GM18867 (cell line): ENCODE data around the gene ERGIC1.

Experiments
- ATAC-seq: cut with Tn5 transposase; IDR thresholded peaks from one replicate; pipeline ENCODE4 v1.9.1; 2021; ENCODE audit warnings: mild to moderate bottlenecking, moderate library complexity; ENCODE audit not compliant: unreplicated experiment

Gene ERGIC1

DNA sequence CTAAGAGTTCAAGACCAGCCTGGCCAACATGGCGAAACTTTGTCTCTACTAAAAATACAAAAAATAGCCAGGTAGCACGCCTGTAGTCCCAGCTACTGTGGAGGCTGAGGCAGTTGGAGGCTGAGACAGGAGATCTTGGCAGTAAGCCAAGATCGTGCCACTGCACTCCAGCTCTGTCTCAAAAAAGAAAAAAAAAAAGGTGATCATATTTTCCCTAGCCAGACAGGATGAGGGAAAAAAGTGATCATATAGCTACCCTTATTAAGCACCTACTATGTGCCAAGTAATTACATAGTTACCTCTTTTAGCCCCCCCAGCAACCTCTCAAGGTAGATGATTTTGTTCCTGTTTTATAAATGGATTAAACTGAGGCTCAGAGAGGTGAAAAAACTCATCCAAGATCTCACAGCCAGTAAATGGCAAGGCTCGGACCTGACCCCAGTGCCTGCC lies 107.0 kb downstream of the ERGIC1 start:
- ATAC-seq = no peak

DNA sequence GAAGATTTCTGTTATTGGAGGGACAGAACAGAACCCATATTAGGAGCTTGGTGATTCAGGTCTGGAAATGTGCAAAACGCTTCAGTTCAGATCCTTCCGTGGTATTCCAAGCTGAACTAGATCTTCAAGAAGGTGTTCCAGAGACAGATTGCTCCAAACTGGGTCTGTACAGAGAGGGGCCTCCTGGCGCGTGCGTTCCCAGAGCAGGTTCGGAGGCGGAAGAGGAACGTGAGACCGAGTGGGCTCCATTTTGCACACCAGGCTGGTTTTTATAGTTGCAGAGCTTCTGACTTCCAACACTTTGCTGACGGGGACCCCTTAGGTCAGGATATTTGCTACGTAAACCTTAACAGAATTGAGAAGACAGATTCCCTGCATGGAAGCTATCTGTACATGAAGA lies 108.5 kb downstream of the ERGIC1 start:
- no peak for ATAC-seq

DNA sequence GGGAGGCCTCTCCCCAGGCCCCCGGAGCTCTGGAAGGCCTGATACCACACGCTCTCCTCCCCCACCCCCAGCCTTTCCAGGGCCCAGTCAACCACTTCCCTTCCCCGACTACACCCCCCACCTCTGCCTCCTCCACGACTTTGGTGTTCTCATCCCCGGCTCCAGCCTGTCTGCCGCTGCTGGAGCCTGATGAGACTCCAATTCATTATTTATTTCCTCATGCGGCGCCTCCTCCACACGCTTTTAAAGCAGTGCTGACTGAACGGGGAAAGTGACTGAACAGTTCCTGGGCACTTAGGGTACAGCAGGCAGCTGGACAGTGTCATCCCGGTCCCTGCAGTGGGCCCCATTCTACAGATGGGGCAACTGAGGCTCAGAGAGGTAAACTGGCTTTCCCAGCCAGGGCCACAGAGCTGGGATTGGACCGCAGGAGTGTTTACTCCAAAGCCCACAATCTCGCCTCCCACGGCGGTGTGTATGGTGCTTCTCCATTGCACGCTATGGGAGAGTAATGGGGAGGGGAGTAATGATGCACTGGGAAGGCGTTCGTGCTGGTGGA lies 109.3 kb downstream of the ERGIC1 start:
- no peak for ATAC-seq

DNA sequence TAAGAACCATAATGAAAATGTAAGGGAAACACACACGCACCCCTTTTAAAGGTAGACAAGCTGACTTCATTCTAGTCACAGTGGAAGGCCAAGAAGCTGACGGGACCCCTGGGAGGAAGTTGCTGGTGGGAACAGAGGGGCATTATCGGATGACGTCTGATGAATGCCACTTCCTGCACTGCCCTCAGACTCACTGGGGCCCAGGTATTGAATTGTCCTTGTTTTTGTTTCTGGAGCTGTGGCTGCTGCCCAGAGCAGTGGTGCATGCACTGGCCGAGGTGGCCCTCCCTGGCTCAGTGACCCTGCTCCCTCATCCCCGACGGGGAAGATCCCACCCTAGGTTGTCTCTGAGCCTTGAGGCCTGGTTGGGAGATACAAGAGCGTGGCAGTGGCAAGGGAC lies 109.9 kb downstream of the ERGIC1 start:
- no peak for ATAC-seq

DNA sequence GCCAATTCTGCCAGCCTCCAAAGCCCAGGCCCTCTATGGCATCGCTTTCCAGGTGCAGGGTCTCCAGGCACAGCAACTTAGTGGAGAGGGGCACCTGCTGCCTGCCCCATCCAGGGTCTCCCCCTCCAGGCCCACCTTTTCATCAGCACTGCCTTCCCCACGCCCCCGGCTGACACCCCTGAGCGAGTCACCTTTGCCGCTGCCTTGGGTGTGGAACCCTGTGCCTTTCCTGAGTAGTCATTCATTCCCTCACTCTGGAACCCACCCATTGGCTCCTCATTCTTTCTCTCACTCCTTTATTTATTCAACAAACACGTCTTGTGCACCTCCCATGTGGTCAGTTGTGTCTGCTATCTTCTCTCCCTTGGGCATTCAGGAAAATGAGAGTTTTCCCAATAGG lies 110.7 kb downstream of the ERGIC1 start:
- ATAC-seq = no peak

DNA sequence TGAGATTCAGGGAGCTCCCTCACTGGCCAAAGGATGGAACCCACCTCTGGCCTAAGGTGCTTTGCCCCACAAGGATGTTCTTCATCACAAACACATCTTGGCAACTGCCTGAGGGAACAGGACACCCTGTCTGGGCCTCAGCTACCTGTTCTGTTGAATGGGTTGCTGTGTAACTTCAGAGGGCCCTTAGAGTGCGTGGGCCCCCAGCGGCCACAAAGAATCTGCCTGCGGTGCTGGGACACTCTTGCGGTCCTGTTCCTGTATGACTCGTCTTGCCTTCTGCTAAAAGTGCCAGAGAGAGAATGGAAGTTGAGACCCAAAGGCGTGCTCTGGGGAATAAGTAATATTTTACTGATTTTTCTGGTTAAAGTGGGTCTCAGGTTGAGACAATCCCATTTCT lies 111.1 kb downstream of the ERGIC1 start:
- ATAC-seq = no peak

DNA sequence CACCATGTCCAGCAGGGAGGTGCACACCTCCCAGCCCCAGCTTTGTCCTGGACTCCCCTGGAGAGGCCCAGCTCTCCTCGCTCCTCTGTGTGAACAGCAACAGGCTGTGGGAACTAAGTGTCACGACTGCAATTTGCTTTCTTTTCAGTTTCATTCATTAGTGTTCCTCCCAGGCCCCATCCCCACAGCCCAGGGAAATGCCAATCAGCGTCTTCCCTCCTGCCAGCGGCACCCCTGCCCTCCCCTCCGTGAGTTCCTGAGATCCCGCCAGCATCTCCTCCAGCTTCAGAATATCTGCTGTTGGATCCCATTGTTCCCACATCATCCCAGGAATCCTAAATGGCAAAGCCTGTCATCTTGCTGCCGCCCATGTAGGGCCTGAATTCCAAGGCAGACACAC lies 112.1 kb downstream of the ERGIC1 start:
- ATAC-seq = no peak

DNA sequence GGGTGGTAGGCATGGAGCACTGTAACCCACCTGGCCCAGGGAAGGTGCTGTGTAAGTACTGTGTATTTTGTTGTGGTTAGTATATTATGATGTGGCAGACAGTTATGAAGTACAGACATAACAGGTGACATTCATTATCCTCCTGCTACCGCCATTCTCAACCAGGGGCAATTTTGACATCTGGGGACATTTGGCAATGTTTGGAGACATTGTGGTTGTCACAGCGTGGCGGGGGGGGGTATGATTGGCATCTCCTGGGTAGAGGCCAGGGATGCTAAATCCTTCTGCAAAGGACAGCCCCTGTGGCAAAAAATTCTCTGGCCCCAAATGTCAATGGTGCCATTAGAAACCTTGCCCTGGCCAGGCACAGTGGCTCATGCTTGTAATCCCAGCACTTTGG lies 115.4 kb downstream of the ERGIC1 start:
- ATAC-seq = no peak

DNA sequence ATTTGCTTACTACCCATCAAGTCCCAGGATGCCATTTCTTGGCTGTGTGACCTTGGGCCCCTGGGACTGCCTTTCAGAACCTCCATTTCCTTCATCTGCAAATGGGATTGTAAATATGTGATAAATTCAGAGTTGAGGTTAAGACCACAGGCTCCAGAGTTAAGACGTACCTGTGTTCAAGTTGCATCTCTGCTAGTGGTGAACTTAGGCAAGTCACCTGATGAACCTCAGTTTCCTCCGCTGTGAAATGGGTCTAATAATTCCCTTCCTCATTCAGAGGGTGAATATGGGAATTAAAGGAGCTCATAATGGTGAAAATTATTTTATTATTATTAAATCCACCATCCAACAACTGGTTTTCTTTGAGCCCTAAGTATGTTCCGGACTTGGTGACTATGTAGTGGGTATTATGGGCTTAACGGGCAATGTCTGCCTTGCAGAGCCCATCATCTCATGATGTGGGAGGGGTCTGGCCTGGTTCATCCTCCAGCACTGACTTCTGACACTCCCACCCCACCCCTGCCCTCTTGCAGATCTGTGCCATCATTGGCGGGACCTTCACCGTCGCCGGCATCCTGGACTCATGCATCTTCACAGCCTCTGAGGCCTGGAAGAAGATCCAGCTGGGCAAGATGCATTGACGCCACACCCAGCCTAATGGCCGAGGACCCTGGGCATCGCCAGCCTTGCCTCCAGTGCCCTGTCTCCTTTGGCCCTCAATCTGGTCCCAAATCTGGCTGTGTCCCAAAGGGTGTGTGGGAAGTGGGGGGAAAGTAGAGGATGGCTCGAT lies 116.3 kb downstream of the ERGIC1 start:
- ATAC-seq = no peak

DNA sequence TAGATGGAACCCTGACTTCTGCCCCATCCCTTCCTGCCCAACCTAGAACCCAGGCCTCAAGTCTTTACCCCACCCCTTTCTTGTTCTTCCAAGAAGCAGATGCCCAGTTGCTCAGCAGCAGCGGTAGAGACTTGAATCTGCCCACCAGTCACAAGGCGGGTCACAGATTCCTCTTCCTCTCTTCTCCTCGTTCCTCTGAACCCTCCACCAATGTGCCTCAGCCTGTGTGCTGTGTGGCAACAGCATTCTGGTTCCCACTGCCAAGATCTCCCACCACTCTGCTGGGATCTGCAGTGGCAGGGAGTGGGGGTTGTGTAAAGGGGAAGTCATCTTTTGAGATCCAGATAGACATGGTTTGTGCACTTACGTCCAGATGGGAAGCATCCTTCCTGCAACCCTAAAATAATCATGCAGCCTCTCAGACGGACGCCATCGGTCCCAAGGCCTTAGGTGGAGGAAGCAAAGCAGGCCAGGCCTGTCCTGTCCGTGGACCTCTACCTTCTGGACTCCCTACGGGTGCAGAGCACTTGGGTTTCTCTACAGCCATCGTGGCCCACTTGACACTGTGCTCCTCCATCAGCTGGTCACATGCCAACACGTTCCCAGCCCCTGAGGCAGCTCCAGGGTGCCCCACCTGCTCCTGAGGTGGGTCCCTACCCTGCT lies 117.5 kb downstream of the ERGIC1 start:
- ATAC-seq = no peak

DNA sequence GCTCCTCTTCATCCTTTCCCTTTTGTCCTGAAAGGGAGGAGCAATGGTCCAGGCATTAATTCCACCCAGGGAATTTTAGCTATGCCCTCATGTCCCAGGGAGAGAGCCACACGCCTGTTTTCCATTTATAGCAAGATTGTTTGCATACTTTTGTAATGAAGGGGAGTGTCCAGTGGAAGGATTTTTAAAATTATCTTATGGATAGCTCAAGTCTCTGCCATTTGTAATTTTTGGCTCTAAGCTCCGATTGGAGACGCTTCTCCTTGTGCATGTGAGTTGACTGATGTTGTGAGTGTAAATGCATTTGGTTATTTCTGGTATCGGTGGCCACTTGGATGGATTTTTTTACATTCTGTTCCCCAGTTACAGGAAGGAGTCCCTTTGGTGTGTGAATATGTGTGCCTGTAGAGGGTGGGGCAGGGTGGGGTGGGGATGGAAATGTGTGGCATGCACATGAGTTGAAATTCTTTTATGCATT lies 118.0 kb downstream of the ERGIC1 start:
- no peak for ATAC-seq

DNA sequence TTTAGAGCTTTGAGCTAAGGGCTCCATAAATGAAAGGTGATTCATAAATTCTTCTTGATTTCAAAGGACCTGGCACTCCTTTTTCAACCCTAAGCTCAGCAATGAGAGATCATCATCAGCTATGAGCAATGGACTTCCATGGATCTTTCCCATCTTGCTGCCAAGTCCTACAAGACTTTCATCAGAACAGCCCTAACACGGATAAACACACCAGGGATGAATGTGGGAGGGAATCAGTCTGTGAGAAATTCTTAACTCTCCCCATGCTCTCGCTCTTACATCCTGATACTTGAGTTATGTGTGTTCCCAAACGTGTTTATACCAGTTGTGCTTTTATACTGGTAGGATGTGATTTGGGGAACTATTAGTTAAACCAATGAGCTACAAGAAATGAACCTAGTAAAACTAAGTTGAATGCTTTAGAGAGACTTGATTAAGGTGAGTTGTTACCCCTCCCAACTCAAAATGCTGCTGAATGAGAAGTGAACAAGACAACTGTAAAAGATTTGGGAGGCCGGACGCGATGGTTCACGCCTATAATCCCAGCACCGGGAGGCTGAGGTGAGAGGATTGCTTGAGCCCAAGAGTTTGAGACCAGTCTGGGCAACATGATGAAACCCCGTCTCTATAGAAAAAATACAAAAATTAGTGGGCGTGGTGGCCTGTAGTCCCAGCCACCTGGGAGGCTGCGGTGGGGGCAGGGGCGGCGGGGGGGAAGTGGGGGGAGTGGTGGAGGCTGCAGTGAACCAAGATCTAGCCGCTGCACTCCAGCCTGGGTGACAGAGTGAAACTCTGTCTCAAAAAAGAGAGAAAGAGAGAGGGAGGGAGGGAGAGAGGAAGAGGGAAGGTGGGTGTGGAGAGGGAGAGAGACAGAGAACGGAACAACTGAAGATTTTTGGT lies 120.0 kb downstream of the ERGIC1 start:
- ATAC-seq = no peak

DNA sequence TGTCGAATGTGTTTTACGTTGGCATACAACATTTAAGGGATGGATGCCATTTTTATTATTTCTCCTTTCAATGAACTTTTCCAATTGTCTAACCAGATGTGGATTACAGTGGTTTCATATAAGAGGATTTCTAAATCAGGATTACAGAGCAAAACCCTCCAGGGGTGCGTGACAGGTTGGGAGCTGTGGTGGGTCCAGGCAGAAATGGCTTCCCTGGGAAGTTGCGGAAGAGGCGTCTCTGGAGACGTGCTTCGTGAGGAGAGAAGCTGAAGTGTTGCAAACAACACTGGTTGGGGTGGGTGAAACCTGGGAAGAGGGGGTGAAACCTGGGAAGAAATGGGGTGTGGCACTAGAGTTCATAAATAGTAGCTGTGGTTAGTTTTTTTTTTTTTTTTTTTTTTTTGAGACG lies 120.7 kb downstream of the ERGIC1 start:
- ATAC-seq = no peak

DNA sequence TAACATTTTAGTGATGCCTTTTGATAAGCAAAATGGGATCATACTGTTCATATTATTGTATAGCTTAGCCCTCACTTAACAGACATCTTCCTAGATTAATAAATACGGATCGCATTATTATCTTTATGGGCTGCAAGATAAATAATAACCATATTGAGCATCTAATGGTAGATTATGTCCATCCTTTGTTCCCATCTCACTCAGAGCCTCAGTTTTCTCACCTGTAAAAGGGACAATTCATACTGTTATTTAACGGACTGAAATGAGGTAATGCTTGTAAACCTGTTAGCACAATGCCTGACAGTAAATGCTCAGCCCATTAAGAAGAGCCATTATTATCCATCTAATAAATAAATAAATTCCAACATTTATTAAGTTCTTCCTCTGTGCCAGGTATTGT lies 122.2 kb downstream of the ERGIC1 start:
- ATAC-seq = no peak

DNA sequence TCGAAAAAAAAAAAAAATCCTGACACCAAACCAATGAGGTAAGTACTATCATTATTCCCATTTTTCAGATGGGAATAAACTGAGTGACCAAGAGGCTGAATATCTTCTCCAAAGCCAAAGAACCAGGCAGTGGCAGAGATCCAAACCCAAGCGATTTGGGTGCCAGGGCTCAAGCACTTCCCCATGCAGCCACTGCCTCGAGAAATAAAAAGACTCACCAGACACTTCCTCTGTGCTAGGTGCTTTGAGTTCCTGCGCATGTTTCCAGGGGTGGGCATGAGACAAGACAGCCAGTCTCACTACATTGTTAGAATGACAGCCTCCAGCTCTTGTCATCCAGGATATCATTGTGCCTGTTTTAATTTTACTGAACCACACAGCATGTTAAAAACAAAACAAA lies 122.9 kb downstream of the ERGIC1 start:
- ATAC-seq = no peak

DNA sequence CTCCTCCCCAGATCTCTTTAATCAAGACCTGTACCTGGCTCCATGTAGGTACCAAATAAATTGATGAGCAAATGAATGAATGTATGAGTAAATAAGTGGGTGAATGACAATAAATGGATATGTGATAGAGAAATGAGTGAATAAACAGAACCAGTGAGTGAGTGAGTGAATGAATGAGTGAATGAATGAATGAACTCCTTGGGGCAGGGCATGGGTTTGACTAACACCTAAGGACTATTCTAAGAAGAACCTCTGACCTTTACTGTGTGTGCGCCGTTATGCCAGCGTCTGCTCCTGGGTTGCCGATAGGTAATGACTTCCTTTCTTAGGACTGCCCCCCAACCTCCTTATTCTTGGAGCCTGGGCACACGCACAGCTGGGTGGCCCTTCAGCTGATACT lies 123.4 kb downstream of the ERGIC1 start:
- ATAC-seq = no peak

DNA sequence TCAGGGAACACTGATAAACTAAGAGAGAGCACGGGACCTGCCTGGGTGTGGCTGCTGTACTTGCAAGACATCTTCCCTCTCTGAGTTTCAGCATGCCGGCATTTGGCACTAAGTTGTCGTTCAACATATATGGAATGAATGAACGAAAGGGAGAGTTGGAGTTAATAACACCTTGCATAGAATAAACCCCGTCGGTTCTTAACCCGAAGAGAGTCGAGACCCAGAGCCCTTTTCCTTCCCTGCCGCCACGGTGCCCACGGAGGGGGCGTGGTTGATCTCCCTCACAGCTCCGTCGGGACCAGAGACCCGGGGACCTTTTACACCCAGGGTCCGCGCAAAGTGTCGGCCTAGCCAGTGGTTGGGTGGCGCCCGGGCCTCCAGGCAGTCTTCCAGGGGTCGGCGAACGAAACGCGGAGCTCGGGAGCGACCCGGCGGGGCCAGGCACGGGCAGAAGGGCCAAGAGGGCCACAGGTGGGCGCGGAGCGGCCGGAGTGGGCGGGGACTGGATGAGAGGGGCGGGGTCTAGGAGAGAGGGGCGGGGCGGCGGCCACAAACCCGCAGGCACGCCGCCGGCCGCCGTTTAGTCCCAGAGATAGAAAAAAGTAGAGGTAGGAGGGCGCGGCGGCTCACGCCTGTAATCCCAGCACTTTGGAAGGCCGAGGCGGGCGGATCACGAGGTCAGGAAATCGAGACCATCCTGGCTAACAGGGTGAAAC lies 124.4 kb downstream of the ERGIC1 start:
- peak; percentile 63 for ATAC-seq

DNA sequence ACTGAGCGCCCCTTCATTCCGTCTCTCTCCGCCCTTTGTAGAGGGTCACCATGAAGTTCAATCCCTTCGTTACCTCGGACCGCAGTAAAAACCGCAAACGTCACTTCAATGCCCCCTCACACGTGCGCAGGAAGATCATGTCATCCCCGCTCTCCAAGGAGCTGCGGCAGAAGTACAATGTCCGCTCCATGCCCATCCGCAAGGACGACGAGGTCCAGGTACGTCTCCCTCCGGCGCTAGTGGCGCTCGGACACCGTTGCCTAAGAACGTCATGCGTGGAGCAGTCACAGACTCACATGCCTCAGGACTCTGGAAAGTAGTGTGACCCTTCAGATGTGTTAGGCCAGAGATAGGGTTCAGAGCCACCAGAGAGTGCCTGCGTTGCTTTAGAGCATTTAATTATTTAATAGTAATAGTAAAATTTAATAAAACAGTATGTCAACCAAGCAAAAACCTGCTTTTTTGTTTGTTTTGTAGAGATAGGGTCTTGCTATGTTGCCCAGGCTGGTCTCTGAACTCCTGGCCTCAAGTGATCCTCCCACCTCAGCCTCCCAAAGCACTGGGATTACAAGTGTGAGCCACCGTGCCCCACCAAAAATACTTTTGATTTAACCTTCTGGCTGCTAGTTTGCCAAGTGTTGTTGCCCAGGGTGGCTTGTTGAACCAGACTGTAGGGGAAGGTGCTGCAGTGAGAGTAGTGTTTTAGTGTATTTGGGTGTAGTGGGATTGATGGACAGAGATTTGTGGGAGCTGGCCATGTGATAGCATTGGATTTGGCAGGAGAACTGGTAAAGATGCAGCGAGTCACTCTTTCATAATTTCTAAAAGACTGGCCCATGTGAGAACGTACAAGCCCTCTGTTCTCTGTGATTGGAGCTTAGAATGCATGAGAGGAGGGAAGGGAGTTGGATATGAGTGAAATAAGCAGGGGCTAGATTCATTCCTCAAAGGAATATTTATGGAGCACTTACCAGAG lies 126.1 kb downstream of the ERGIC1 start:
- no peak for ATAC-seq

DNA sequence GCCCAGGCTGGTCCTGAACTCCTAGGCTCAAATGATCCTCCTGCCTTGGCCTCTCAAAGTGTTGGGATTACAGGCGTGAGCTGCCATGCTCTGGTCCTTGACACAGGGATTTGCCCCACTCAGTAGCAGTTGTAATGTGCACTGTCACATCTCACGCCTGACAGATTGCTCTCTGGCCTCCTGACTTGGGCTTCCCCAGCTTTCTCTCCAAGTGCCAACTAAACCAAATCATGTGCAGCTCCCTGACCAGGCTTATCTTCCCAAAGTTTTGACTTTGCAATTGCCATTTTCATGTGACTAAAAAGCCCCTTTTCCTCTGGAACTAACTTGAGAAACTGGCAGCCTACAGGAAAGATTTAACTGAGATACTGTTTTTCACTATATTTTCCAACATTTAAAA lies 135.9 kb downstream of the ERGIC1 start:
- ATAC-seq = no peak
